ENCODE measurements around the gene PRUNE2. TPM values are rescaled to one million over a fixed set of nuclear protein-coding genes. Genes with fewer than 3 reads are reported as not detected.

The PRUNE2 gene
- polyA plus RNA-seq, 6 donors from 2014 or later, result 0.12 to 0.65 (median 0.23) TPM; not detected in 1

DNA sequence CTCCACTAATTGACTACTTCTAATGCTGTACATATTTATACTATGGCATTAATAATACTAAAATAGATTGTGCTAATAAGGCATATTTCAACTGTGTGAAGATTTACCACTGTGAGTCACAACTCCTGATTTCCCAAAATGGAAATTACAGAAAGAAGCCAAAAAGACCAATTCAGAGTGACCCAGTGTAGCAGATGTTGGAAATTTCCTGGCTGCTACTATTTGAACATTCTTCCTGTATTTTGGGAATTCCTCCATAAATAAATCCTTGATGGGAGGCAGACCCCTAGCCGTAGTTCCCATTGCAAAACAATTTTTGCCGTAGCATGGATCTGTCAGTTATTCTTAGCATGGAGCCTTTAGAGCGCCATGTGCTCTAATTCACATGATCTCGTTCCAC, 11.4 kb upstream of the PRUNE2 start:
- Mint-ChIP-seq H3K36me3 (no peaks in the 10 kb centered on the region), H3K27me3 (peaks cover 22 to 32% (median 26%) of the 10 kb centered on the region in 3 donors), H3K27ac (no peak overlapping the region), H3K4me3 (no peak overlapping the region), H3K4me1 (no peaks in the 10 kb centered on the region), H3K9me3 (peaks cover 0 to 4% (median 1%) of the 10 kb centered on the region in 7 donors)
- ATAC-seq (ENCODE audit: low read depth in 2 of 2), result no peak
- no peak for DNase-seq

DNA sequence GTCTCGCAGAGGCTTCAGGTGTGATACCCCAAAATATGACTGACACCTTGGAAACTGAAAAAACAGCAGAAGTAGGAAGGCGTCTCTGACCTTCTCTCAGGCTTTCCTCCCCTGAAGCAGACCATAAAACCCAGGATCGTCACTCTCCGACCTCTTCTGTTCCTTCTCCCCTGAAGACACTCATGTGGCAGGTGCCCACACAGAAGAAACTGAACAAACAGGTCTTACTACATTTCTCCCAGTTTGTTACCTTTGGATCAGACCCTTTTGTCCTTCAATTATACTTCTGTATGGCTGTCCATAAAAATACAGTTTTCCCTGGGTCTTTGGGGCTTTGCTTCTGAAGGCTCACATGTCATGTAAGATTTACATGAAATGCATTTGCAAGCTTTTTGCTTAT, 10.3 kb upstream of the PRUNE2 start:
- H3K4me1 Mint-ChIP-seq, result no peaks in the 10 kb centered on the region
- no peaks in the 10 kb centered on the region for H3K36me3 Mint-ChIP-seq
- DNase-seq, result no peak
- no peak for ATAC-seq (ENCODE audit: low read depth in 2 of 2)
- no peak overlapping the region for H3K27ac Mint-ChIP-seq
- no peak overlapping the region for H3K4me3 Mint-ChIP-seq
- H3K27me3 Mint-ChIP-seq, result peaks cover 21 to 32% (median 25%) of the 10 kb centered on the region in 3 donors
- peaks cover 0 to 4% (median 1%) of the 10 kb centered on the region in 7 donors for H3K9me3 Mint-ChIP-seq

DNA sequence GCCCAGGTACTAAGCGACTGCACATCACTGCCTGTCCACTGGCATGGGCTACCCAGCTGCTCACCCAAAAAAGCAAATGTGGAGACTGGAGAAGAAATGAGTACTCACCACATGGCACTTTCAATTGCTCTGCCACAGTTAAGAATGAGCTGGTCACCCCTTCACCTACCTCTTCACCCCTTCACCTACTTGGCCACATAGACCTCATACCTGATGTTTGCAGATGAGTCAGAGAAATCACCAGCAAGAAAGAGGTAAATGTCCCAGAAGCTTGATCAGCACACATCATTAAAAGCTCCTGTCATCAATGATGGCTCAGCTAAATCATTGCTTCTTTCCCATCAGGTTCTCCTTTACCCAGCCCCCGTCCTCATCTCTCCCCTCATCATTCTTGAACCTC, 7.6 kb upstream of the PRUNE2 start:
- no peak for DNase-seq
- H3K36me3 Mint-ChIP-seq, result peaks cover 0 to 6% of the 10 kb centered on the region in 2 donors
- H3K9me3 Mint-ChIP-seq, result peaks cover 0 to 8% (median 2%) of the 10 kb centered on the region in 7 donors
- no peaks in the 10 kb centered on the region for H3K4me1 Mint-ChIP-seq
- peaks cover 40 to 50% (median 49%) of the 10 kb centered on the region in 3 donors for H3K27me3 Mint-ChIP-seq
- no peak overlapping the region for H3K4me3 Mint-ChIP-seq
- H3K27ac Mint-ChIP-seq, result no peak overlapping the region
- no peak for ATAC-seq (ENCODE audit: low read depth in 2 of 2)

DNA sequence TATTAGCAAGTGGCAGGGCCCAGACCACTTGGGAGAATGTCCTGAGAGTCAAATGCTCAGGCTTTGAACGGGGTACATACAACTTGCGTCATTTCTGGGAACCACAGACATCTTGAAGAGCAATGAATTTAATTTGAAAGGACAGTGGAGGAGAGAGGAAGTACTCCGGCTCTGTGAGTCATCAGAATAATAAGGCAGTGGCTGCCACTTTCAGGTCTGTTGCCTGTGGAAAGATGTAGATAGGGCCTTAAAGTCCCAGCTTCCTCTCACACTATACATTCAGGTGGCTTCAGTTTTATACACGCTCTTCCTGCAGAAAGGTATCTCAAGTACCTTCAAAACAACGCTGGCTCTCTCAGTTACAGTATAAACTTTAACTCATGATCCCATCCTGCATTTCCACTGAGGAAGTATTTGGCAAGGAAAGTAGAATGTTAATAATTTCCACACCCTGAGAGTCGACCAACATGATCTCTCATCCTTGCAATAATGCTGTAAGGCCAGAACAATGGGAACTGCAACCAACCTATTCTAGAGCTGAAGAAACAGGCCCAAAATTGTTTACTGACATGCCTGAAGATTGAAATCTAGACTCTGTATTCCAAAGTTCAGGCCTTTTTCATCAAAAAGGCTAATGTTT, 6.8 kb upstream of the PRUNE2 start:
- H3K27ac Mint-ChIP-seq, result no peak overlapping the region
- no peaks in the 10 kb centered on the region for H3K4me1 Mint-ChIP-seq
- ATAC-seq (ENCODE audit: low read depth in 2 of 2) (no peak), DNase-seq (no peak)
- H3K4me3 Mint-ChIP-seq, result no peak overlapping the region
- peaks cover 0 to 6% of the 10 kb centered on the region in 2 donors for H3K36me3 Mint-ChIP-seq
- peaks cover 0 to 5% (median 2%) of the 10 kb centered on the region in 7 donors for H3K9me3 Mint-ChIP-seq
- H3K27me3 Mint-ChIP-seq, result peaks cover 47 to 56% (median 53%) of the 10 kb centered on the region in 3 donors

DNA sequence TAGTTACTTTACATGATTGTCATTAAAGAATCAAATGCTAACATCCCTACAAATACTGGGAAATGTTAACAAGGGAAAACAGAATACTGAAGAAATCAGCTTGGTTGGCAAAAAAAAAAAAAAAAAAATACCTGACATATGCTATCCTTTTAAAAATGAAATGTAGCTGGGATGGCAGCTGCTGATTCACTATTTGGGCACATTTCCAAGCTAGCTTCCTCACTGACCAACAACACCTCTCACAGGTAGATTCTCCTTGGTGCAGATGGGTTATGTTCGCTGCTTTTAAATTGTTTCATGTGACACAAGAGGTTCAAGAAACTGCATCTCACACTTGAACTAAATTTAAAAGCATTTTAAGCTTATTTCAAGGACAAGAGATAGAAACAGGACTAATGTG, 6.1 kb upstream of the PRUNE2 start:
- DNase-seq (no peak), ATAC-seq (ENCODE audit: low read depth in 2 of 2) (no peak)
- H3K27ac Mint-ChIP-seq, result no peak overlapping the region
- peaks cover 0 to 5% (median 2%) of the 10 kb centered on the region in 7 donors for H3K9me3 Mint-ChIP-seq
- no peak overlapping the region for H3K4me3 Mint-ChIP-seq
- peaks cover 53 to 60% (median 56%) of the 10 kb centered on the region in 3 donors for H3K27me3 Mint-ChIP-seq
- peaks cover 0 to 6% of the 10 kb centered on the region in 2 donors for H3K36me3 Mint-ChIP-seq
- H3K4me1 Mint-ChIP-seq, result peaks cover 0 to 1% (median 0%) of the 10 kb centered on the region in 3 donors

DNA sequence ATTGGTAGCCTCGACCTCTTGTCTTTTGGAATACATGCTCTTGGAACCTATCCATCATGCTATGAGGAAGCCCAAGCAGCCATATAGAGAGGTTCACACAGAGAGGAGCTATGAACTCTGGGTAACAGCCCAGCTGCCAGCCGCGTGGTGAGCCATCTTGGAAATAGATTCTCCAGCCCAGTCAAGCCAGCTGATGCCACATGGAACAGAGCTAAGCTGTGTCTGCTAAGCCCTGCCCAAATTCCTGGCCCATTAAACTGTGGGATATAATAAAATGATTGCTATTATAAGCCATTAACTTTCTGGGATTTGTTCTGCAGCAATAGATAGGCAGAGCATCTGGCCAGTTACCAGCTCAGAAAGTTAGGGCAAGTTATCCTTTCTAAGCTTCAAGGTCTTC, 4.9 kb upstream of the PRUNE2 start:
- Mint-ChIP-seq H3K9me3 (peaks cover 0 to 5% (median 2%) of the 10 kb centered on the region in 7 donors), H3K4me1 (peaks cover 4 to 8% (median 7%) of the 10 kb centered on the region in 3 donors), H3K27me3 (peaks cover 51 to 60% (median 53%) of the 10 kb centered on the region in 3 donors), H3K27ac (no peak overlapping the region), H3K4me3 (no peak overlapping the region), H3K36me3 (peaks cover 0 to 6% of the 10 kb centered on the region in 2 donors)
- ATAC-seq (ENCODE audit: low read depth in 2 of 2) (no peak), DNase-seq (no peak)

DNA sequence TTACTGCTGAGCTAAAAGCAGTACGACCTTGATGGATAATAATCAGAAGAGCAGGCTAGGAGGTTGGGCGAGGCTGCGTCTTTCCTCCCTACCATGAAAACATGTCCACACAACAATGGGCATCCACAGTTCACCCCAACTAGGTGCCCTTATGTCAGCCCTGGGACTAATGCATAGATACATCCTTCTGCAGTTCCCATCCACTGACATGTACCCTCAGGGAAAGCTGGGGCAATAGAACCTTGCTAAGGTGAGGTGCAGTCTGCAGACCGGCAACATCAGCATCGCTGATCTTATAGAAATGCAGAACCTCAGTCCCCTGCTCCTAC, 697 bp upstream of the PRUNE2 start:
- peaks cover 0 to 6% of the 10 kb centered on the region in 2 donors for H3K36me3 Mint-ChIP-seq
- peaks cover 4 to 8% (median 7%) of the 10 kb centered on the region in 3 donors for H3K4me1 Mint-ChIP-seq
- peaks cover 0 to 5% (median 2%) of the 10 kb centered on the region in 7 donors for H3K9me3 Mint-ChIP-seq
- H3K27ac Mint-ChIP-seq, result no peak overlapping the region
- H3K27me3 Mint-ChIP-seq, result peaks cover 62 to 77% (median 72%) of the 10 kb centered on the region in 3 donors
- H3K4me3 Mint-ChIP-seq, result no peak overlapping the region
- DNase-seq, result no peak
- no peak for ATAC-seq (ENCODE audit: low read depth in 2 of 2)

DNA sequence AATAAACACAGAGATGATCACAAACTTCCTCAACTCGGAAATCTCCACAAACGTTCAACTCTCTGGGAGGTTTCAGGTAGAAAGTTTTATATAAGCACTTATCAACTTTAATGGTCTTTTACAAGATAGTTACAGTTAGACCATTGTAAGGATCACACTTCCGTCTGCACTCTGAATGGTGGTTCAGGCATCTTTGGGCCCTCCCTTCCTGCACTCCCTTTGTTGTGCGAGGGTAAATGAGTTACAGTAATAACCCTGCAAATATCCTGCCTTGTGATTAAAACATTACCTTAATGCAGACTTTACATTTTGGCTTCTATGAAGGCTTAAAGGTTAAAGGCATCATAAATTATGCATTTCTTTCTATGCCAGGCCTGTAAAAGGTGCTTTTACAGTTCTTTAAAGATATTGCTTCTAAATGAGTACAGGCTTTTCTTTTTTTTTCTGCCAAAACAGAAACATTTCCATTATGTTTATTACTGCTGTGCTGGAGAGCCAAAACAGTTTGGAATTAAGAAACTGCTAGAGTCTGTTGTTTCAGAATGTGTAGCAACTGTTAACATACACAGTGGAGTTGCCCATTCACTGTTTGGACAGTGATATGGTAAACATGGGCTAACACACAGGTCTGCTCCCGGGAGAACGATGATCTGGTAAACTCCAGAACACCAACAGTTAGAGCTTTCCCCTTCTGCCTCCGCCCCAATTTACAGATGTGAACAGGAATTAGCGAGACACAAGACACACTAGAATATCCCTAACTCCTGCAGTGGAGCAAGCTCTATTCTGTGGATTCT, 1.1 kb downstream of the PRUNE2 start:
- H3K27me3 Mint-ChIP-seq, result peaks cover 59 to 79% (median 77%) of the 10 kb centered on the region in 3 donors
- H3K4me1 Mint-ChIP-seq, result peaks cover 4 to 8% (median 7%) of the 10 kb centered on the region in 3 donors
- no peak for DNase-seq
- ATAC-seq (ENCODE audit: low read depth in 2 of 2), result no peak
- peaks cover 0 to 5% (median 3%) of the 10 kb centered on the region in 7 donors for H3K9me3 Mint-ChIP-seq
- H3K27ac Mint-ChIP-seq, result no peak overlapping the region
- H3K36me3 Mint-ChIP-seq, result peaks cover 0 to 5% of the 10 kb centered on the region in 2 donors
- peak overlapping the region in 1 of 8 donors; percentile 21 for H3K4me3 Mint-ChIP-seq

DNA sequence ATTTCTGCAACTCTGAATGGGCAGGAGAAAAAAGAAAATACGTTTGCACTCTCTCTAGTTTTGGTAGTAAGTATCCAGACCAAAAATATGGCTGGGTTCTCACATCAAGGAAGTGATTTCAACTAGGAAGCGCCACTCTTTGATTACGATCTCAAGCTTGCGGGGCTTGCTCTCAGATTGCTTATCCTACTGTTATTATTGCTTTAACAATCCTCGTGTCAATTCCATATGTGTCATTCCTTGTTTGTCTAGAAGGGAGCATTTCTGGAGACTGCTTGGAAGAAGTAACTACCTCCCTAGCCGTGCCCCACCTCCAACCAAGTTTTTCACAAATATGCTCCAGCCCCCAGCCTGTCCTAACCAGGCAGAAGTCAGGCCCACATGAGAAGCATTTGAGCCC, 3.5 kb downstream of the PRUNE2 start:
- Mint-ChIP-seq H3K27me3 (peaks cover 51 to 64% (median 53%) of the 10 kb centered on the region in 3 donors), H3K9me3 (peaks cover 0 to 5% (median 0%) of the 10 kb centered on the region in 7 donors), H3K4me1 (peaks cover 4 to 8% (median 7%) of the 10 kb centered on the region in 3 donors), H3K27ac (no peak overlapping the region), H3K36me3 (no peaks in the 10 kb centered on the region), H3K4me3 (no peak overlapping the region)
- DNase-seq, result no peak
- no peak for ATAC-seq (ENCODE audit: low read depth in 2 of 2)

DNA sequence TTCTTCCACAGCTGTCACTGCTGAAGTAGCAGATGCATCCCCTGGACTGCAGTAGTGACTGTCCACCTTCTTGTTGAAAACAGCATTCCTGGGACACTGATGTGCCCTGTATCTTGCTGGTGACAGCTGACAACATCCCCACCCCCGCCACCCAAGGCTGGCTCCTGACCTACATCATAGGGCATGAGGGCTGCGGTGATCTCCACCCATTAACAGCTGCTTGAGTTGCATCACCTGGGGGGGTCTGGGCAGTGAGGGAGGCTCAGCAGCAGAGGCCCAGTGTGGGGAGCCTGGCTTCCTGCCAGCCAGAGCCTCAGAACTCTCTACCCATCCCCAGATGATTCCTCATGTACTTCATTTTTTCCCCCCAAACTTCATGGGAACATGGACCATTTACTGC, 4.1 kb downstream of the PRUNE2 start:
- Mint-ChIP-seq H3K9me3 (peaks cover 0 to 3% (median 0%) of the 10 kb centered on the region in 7 donors), H3K4me1 (peaks cover 4 to 6% (median 4%) of the 10 kb centered on the region in 3 donors), H3K4me3 (no peak overlapping the region), H3K27me3 (peaks cover 48 to 61% (median 53%) of the 10 kb centered on the region in 3 donors), H3K27ac (no peak overlapping the region), H3K36me3 (no peaks in the 10 kb centered on the region)
- no peak for DNase-seq
- no peak for ATAC-seq (ENCODE audit: low read depth in 2 of 2)

DNA sequence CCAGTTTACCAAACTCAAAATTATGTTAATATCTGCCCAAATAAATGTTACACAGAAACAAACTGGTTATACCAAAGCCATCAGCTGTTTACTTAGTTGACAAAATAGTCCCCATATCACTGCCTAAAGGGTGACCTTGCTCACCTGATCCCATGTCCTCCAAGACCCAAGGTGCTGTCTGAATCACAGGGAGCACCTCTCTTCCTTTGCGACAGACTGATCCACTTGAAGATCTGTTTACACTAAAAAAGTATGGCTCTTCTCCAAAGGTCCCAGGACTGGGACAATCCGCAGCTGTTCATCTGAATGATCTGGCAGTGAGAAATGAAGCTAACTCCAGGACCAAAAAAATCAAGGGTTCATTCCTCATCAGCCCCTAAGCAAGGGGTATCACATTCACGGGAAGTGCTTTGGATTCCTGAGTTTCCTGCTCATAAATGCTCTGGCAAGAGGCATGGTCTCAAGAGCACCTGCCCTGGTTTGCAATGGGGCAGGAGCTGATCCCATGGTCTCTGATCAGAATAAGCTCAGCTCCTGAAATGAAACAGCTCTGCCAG, 5.0 kb downstream of the PRUNE2 start:
- Mint-ChIP-seq H3K4me3 (no peak overlapping the region), H3K27me3 (peaks cover 47 to 63% (median 53%) of the 10 kb centered on the region in 3 donors), H3K4me1 (no peaks in the 10 kb centered on the region), H3K27ac (no peak overlapping the region), H3K9me3 (peaks cover 0 to 3% (median 0%) of the 10 kb centered on the region in 7 donors), H3K36me3 (no peaks in the 10 kb centered on the region)
- DNase-seq (no peak), ATAC-seq (ENCODE audit: low read depth in 2 of 2) (no peak)

DNA sequence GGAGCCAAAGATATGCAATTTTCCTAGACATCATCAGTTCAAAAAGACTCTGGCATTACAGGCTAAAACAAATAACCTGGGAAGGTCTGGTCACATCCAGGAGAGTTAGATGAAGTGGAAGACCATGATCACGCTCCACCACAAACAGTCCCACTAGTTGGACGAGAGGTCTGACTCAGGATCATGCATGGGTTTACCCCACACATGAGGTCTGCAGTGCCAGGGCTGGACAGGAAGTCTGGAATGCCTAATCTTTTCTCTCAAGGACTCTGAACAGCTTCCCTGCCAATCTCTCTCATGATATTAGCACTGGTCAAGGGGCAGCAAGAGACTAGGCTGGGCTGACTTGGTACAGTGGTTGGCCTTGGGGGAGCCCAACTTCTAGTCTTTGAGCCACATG, 7.1 kb downstream of the PRUNE2 start:
- H3K4me3 Mint-ChIP-seq, result no peak overlapping the region
- H3K27ac Mint-ChIP-seq, result no peak overlapping the region
- peaks cover 38 to 47% (median 42%) of the 10 kb centered on the region in 3 donors for H3K27me3 Mint-ChIP-seq
- DNase-seq (no peak), ATAC-seq (ENCODE audit: low read depth in 2 of 2) (no peak)
- no peaks in the 10 kb centered on the region for H3K4me1 Mint-ChIP-seq
- H3K36me3 Mint-ChIP-seq, result no peaks in the 10 kb centered on the region
- H3K9me3 Mint-ChIP-seq, result peaks cover 0 to 3% (median 0%) of the 10 kb centered on the region in 7 donors

DNA sequence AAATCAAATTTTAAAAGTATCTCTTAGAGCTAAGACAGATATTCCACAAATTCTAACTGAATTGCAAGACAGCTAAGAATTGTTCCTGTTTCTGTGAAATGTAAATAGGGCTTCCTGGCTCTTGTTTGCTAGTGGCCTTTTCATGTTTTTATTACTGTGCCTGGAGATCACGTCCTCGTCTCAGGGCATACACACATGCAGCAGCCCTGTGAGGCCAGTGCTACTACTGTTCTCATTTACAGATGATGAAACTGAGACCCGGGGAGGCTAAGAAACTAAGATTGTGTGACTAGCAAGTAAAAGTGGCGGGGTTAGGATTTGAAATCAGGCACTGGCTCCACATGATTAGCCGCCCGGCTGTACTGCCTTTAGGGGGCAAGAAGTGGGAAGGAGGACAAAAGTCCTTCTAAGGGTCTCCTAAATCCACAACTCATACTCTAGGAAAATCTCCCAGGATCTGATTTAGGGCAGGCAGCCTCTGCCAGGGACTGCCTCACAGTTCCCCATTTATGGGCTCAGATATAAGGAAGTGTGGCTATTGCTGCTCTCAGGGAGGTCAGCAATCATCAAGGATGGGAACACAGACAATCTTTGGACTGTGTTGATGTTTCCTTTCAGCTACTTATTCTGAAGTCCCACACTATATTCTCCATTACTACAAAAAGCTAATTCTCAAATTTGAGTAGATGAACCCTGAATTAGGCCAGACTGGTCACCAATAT, 7.9 kb downstream of the PRUNE2 start:
- peaks cover 39 to 47% (median 42%) of the 10 kb centered on the region in 3 donors for H3K27me3 Mint-ChIP-seq
- no peak overlapping the region for H3K4me3 Mint-ChIP-seq
- H3K4me1 Mint-ChIP-seq, result no peaks in the 10 kb centered on the region
- H3K27ac Mint-ChIP-seq, result no peak overlapping the region
- ATAC-seq (ENCODE audit: low read depth in 2 of 2) (no peak), DNase-seq (no peak)
- H3K9me3 Mint-ChIP-seq, result peaks cover 0 to 3% (median 0%) of the 10 kb centered on the region in 7 donors
- H3K36me3 Mint-ChIP-seq, result no peaks in the 10 kb centered on the region

Data from naive B cell (primary cell).